ENCODE measurements around the gene SNAPC4. TPM values are rescaled to one million over a fixed set of nuclear protein-coding genes. Genes with fewer than 3 reads are reported as not detected.

The SNAPC4 gene
- polyA plus RNA-seq, 1 of the 3 experiments (the other 2 are of a cell fraction): 9.2 TPM

- H3K4me3 ChIP-seq (ENCODE audit: low read depth in 2 of 2, low read length in 1 of 2): no peak overlapping the region
- H2AFZ ChIP-seq (ENCODE audit: low read depth): no peak overlapping the region
- no peaks in the 10 kb centered on the region for H3K9me3 ChIP-seq
- H3F3A ChIP-seq (replicated peaks; ENCODE audit: insufficient read depth): no peaks in the 10 kb centered on the region
- 87% methylated on average over 8 of the region's 12 CpGs for WGBS (ENCODE audit: low lambda C conversion rate)
- no peak for TF ChIP-seq EP300 (IDR thresholded peaks at IDR 0.05; ENCODE audit: borderline replicate concordance in 1 of 2, low read depth in 1 of 2, low read length in 1 of 2)
- TF ChIP-seq POLR2AphosphoS5 (IDR thresholded peaks at IDR 0.05; ENCODE audit: low read depth, low read length): no peak
- no peak for TF ChIP-seq JUND (IDR thresholded peaks at IDR 0.05)
- no peak for TF ChIP-seq REST (IDR thresholded peaks at IDR 0.05; ENCODE audit: low read depth, low read length)
- TF ChIP-seq ZBTB33 (IDR thresholded peaks at IDR 0.05; ENCODE audit: borderline replicate concordance, low read depth): no peak
- no peak for TF ChIP-seq RCOR1 (IDR thresholded peaks at IDR 0.05; ENCODE audit: low read length)
- TF ChIP-seq MXI1 (IDR thresholded peaks at IDR 0.05; ENCODE audit: low read depth, low read length): no peak
- TF ChIP-seq IRF3 (IDR thresholded peaks at IDR 0.05; ENCODE audit: low read depth, low read length): no peak
- TF ChIP-seq MAX (IDR thresholded peaks at IDR 0.05; ENCODE audit: low read depth): no peak
- no peak for TF ChIP-seq SIN3A (IDR thresholded peaks at IDR 0.05; ENCODE audit: borderline replicate concordance, low read depth, low read length)
- TF ChIP-seq MEF2A (IDR thresholded peaks at IDR 0.05; ENCODE audit: borderline replicate concordance, low read depth): no peak
- no peak for TF ChIP-seq FOXJ3 (CRISPR knock-in tag; IDR thresholded peaks at IDR 0.05)
- no peak for TF ChIP-seq USF1 (IDR thresholded peaks at IDR 0.05; ENCODE audit: borderline replicate concordance, low read depth)
- no peak for TF ChIP-seq RAD21 (IDR thresholded peaks at IDR 0.05; ENCODE audit: low read length)
- TF ChIP-seq USF2 (IDR thresholded peaks at IDR 0.05; ENCODE audit: borderline replicate concordance, low read depth, low read length): no peak
- no peak for TF ChIP-seq SMC3 (IDR thresholded peaks at IDR 0.05; ENCODE audit: low read depth, low read length)
- no peak for TF ChIP-seq TAF1 (IDR thresholded peaks at IDR 0.05; ENCODE audit: borderline replicate concordance, low read depth, low read length)
- TF ChIP-seq FOSL2 (IDR thresholded peaks at IDR 0.05; ENCODE audit: borderline replicate concordance, low read depth): no peak
- TF ChIP-seq CTCF (IDR thresholded peaks at IDR 0.05): no peak
- DNase-seq: peak; percentile 59
- H3K36me3 ChIP-seq (replicated peaks in 1 of 2; ENCODE audit: control insufficient read depth in 1 of 2, insufficient read depth in 2 of 2, low read length in 1 of 2): peaks cover 0 to 39% of the 10 kb centered on the region in 2 experiments
- POLR2A ChIA-PET: interaction anchor here (1.7 to 3.5 kb wide), 2 partner anchors 23 to 49 kb away, joined by 5 to 21 read pairs; no protein-coding TSS in a partner anchor
- H3K9ac ChIP-seq: no peak overlapping the region
- H3K27me3 ChIP-seq (ENCODE audit: insufficient read depth): no peaks in the 10 kb centered on the region
- H3K79me2 ChIP-seq (ENCODE audit: insufficient read depth): no peaks in the 10 kb centered on the region
- no peaks in the 10 kb centered on the region for H4K20me1 ChIP-seq (ENCODE audit: insufficient read depth)
- CTCF ChIA-PET: interaction anchor here (1.2 to 5.5 kb wide), 6 partner anchors 9 to 62 kb away, joined by 3 to 65 read pairs (median 14); partner anchors contain the start of genes DNLZ and SNAPC4
- peak overlapping the region in 1 of 2 experiments; percentile 90; a peak in 2 of 4 replicates for H3K27ac ChIP-seq (ENCODE audit: low read depth in 2 of 2, low read length in 1 of 2)
- peaks cover 0 to 43% of the 10 kb centered on the region in 2 experiments; a peak in 1 of 4 replicates for H3K4me1 ChIP-seq (ENCODE audit: control insufficient read depth in 1 of 2, insufficient read depth in 2 of 2, low read depth in 1 of 2, low read length in 1 of 2)
- no peak overlapping the region for H3K4me2 ChIP-seq
- H3K9me2 ChIP-seq: no peaks in the 10 kb centered on the region
These were observed 24.9 kb downstream of the SNAPC4 start for GRCh38 chr9:136375096-136375495.
